H1 (cell line): ENCODE measurements around the gene IKZF2. TPM values are rescaled to one million over a fixed set of nuclear protein-coding genes. Genes with fewer than 3 reads are reported as not detected.

Experiments
- KDM1A ChIP-seq: fragments of 200-600, 300-600 bp; sonication (generic); IDR thresholded peaks from 2 replicates; pipeline ENCODE4 v1.7.1; 2016; ENCODE audit warnings: mild to moderate bottlenecking, low read length, borderline replicate concordance
- ZNF274 ChIP-seq: IDR thresholded peaks from 2 replicates; pipeline ENCODE4 v1.7.0; 2012; ENCODE audit warnings: low read length, borderline replicate concordance; ENCODE audit errors: extremely low read depth
- polyA plus RNA-seq, 7 experiments: library from polyadenylated mRNA; depleted of rRNA in 3 of 7; stranded (reverse) in 5 of 7; unstranded in 2 of 7; fragments of >200 nt in 5 of 7; fragments of 200-250 nt in 2 of 7; gene quantifications; 1 replicate in 5 of 7; 2 replicates in 1 of 7; 4 replicates in 1 of 7; pipeline versions ENCODE4 v1.2.1 to v1.2.3, GENCODE V29; 2011 to 2013; ENCODE audit warnings: missing spikeins in 2 of 7, mixed read lengths in 2 of 7
- total RNA-seq: library from RNA; stranded (reverse); fragmentation: NEBNext Ultra II Directional; extraction: Animal tissue kit (Norgen Biotek cat#: 25700); gene quantifications from 2 replicates; pipeline ENCODE4 v1.2.1, GENCODE V29; 2021

Gene IKZF2
- total and polyA plus RNA-seq, 2 of the 8 experiments (the other 6 are each of a cell fraction or from before 2014, with no cell fraction given): 1.7 to 4.4 TPM

DNA sequence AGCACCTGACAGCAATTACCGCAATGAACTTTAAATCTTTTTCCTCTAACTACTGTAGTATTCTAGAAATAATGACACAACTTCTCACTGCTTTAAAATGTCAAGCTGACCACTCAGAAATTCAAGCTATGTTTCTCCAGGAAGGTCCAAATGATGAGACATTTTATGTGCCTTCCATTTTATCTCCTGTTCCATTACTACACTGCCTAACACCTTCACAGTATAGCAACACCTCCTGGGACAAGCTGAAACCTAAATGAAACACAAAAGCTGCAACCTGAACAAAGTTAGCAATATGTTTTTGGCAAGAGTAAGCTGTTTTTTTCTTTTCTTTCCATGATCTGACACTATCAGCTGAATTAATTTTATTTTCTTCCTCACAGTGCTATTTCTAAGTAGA is 81.9 kb downstream of the IKZF2 start (continued):
- TF ChIP-seq ZNF274 (no peak), KDM1A (no peak)
- TF ChIP-seq, all 59 proteins: peak for 0
